DMS 273 (cell line): ENCODE data around the gene ADGRL2.

ENCODE experiments used
- DNase-seq: peaks from one replicate; lab custom pipeline; 2025; ENCODE audit not compliant: unreplicated experiment; lab: John Stamatoyannopoulos, UW

ADGRL2 gene

GRCh38 chr1:81976539-81976938, 175.8 kb downstream of the ADGRL2 start:
- no peak for DNase-seq

GRCh38 chr1:81978945-81979344, 178.2 kb downstream of the ADGRL2 start:
- no peak for DNase-seq

- no peak for DNase-seq
These were observed 181.8 kb downstream of the ADGRL2 start for GRCh38 chr1:81982523-81982922.

GRCh38 chr1:81989524-81989923, 188.8 kb downstream of the ADGRL2 start:
- no peak for DNase-seq

GRCh38 chr1:81990241-81990640, 189.5 kb downstream of the ADGRL2 start:
- DNase-seq = no peak

- no peak for DNase-seq
These were observed 197.4 kb downstream of the ADGRL2 start for GRCh38 chr1:81998165-81998564.

GRCh38 chr1:81999364-81999763, 198.6 kb downstream of the ADGRL2 start:
- no peak for DNase-seq

GRCh38 chr1:82000221-82000620, 199.5 kb downstream of the ADGRL2 start:
- DNase-seq = no peak

- no peak for DNase-seq
These were observed 200.6 kb downstream of the ADGRL2 start for GRCh38 chr1:82001345-82001744.

- DNase-seq = no peak
These were observed 207.1 kb downstream of the ADGRL2 start for GRCh38 chr1:82007804-82008203.

GRCh38 chr1:82013702-82014101, 213.0 kb downstream of the ADGRL2 start:
- no peak for DNase-seq

- DNase-seq = no peak
These were observed 214.7 kb downstream of the ADGRL2 start for GRCh38 chr1:82015444-82015843.

- no peak for DNase-seq
These were observed 217.6 kb downstream of the ADGRL2 start for GRCh38 chr1:82018319-82018718.

GRCh38 chr1:82019508-82019907, 218.8 kb downstream of the ADGRL2 start:
- no peak for DNase-seq

GRCh38 chr1:82030830-82031229, 230.1 kb downstream of the ADGRL2 start:
- DNase-seq = no peak

GRCh38 chr1:82032068-82032467, 231.3 kb downstream of the ADGRL2 start:
- DNase-seq = no peak

GRCh38 chr1:82034812-82035211, 234.1 kb downstream of the ADGRL2 start:
- peak; percentile 3 for DNase-seq
